WTC11 (cell line): ENCODE results near the gene TCOF1.

ENCODE experiments used
- ATF2 ChIP-seq: sonication (generic); formaldehyde crosslinking; IDR thresholded peaks from 2 replicates; pipeline ENCODE4 v1.8.1; 2022; ENCODE audit warnings: low read depth, missing genetic modification reagents, borderline replicate concordance
- MXD4 ChIP-seq: fragments of 250-450 bp; sonication (Bioruptor Pico); IDR thresholded peaks from 2 replicates; pipeline ENCODE4 v1.8.0; 2021; ENCODE audit warnings: mild to moderate bottlenecking, moderate library complexity, borderline replicate concordance
- NR1H2 ChIP-seq: sonication (generic); formaldehyde crosslinking; IDR thresholded peaks from 2 replicates; pipeline ENCODE4 v1.9.0; 2021; ENCODE audit warnings: mild to moderate bottlenecking, moderate library complexity, missing genetic modification reagents
- SP1 ChIP-seq: sonication (generic); formaldehyde crosslinking; conservative IDR thresholded peaks from 2 replicates; pipeline ENCODE4 v1.8.1; 2022; ENCODE audit warnings: missing genetic modification reagents
- ZBTB21 ChIP-seq: sonication (generic); formaldehyde crosslinking; IDR thresholded peaks from 2 replicates; pipeline ENCODE4 v1.8.1; 2023; ENCODE audit warnings: mild to moderate bottlenecking, missing genetic modification reagents, borderline replicate concordance
- TF ChIP-seq, protein P1 (sequence below): fragments of 200-600 bp; IDR thresholded peaks from 2 replicates; pipeline ENCODE4 v1.8.0; 2022; ENCODE audit warnings: antibody characterized with exemption
- TF ChIP-seq, protein P2 (sequence below): sonication (generic); formaldehyde crosslinking; IDR thresholded peaks from 2 replicates; pipeline ENCODE4 v1.8.0; 2023; ENCODE audit warnings: missing genetic modification reagents, mild to moderate bottlenecking, borderline replicate concordance
- TF ChIP-seq, protein P3 (sequence below): sonication (generic); formaldehyde crosslinking; IDR thresholded peaks from 2 replicates; pipeline ENCODE4 v1.8.0; 2022; ENCODE audit warnings: mild to moderate bottlenecking, missing genetic modification reagents

GRCh38 chr5:150386024-150386855 lies 28.7 kb downstream of the TCOF1 start:
- TF ChIP-seq, protein P1, sequence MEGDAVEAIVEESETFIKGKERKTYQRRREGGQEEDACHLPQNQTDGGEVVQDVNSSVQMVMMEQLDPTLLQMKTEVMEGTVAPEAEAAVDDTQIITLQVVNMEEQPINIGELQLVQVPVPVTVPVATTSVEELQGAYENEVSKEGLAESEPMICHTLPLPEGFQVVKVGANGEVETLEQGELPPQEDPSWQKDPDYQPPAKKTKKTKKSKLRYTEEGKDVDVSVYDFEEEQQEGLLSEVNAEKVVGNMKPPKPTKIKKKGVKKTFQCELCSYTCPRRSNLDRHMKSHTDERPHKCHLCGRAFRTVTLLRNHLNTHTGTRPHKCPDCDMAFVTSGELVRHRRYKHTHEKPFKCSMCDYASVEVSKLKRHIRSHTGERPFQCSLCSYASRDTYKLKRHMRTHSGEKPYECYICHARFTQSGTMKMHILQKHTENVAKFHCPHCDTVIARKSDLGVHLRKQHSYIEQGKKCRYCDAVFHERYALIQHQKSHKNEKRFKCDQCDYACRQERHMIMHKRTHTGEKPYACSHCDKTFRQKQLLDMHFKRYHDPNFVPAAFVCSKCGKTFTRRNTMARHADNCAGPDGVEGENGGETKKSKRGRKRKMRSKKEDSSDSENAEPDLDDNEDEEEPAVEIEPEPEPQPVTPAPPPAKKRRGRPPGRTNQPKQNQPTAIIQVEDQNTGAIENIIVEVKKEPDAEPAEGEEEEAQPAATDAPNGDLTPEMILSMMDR, result no peak
- no peak for TF ChIP-seq ZBTB21 (CRISPR knock-in tag)
- no peak for TF ChIP-seq ATF2
- TF ChIP-seq, protein P2, sequence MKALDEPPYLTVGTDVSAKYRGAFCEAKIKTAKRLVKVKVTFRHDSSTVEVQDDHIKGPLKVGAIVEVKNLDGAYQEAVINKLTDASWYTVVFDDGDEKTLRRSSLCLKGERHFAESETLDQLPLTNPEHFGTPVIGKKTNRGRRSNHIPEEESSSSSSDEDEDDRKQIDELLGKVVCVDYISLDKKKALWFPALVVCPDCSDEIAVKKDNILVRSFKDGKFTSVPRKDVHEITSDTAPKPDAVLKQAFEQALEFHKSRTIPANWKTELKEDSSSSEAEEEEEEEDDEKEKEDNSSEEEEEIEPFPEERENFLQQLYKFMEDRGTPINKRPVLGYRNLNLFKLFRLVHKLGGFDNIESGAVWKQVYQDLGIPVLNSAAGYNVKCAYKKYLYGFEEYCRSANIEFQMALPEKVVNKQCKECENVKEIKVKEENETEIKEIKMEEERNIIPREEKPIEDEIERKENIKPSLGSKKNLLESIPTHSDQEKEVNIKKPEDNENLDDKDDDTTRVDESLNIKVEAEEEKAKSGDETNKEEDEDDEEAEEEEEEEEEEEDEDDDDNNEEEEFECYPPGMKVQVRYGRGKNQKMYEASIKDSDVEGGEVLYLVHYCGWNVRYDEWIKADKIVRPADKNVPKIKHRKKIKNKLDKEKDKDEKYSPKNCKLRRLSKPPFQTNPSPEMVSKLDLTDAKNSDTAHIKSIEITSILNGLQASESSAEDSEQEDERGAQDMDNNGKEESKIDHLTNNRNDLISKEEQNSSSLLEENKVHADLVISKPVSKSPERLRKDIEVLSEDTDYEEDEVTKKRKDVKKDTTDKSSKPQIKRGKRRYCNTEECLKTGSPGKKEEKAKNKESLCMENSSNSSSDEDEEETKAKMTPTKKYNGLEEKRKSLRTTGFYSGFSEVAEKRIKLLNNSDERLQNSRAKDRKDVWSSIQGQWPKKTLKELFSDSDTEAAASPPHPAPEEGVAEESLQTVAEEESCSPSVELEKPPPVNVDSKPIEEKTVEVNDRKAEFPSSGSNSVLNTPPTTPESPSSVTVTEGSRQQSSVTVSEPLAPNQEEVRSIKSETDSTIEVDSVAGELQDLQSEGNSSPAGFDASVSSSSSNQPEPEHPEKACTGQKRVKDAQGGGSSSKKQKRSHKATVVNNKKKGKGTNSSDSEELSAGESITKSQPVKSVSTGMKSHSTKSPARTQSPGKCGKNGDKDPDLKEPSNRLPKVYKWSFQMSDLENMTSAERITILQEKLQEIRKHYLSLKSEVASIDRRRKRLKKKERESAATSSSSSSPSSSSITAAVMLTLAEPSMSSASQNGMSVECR (CRISPR knock-in tag), result no peak
- no peak for TF ChIP-seq SP1 (CRISPR knock-in tag)
- TF ChIP-seq, protein P3, sequence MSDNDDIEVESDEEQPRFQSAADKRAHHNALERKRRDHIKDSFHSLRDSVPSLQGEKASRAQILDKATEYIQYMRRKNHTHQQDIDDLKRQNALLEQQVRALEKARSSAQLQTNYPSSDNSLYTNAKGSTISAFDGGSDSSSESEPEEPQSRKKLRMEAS (CRISPR knock-in tag), result no peak
- TF ChIP-seq NR1H2 (CRISPR knock-in tag), result no peak
- no peak for TF ChIP-seq MXD4 (CRISPR knock-in tag)
